ENCODE data around the gene GTF2A1.
A peak's percentile ranks its signal among the peaks of the same experiment; 100 is the strongest.

- TF ChIP-seq CTCF (IDR thresholded peaks at IDR 0.05) (peak in 3 of 7 experiments; percentile 14 to 22 (median 16)), POLR2AphosphoS5 (IDR thresholded peaks at IDR 0.05) (no peak), POLR2A (IDR thresholded peaks at IDR 0.05) (no peak)
Observed at GRCh38 chr14:81211844-81212243, 8.9 kb downstream of the GTF2A1 start.
